ENCODE measurements around the gene PSAT1. TPM values are rescaled to one million over a fixed set of nuclear protein-coding genes. Genes with fewer than 3 reads are reported as not detected.

Gene PSAT1
- total RNA-seq, 1 experiment from 2014 or later, result 71.8 TPM

- no peak for DNase-seq (ENCODE audit: low read depth, low spot score)
- H3K4me3 ChIP-seq (ENCODE audit: low read depth in 2 of 2, low read length in 2 of 2), result no peak overlapping the region
- H3K4me1 ChIP-seq (ENCODE audit: control insufficient read depth, insufficient read depth, low read length), result no peaks in the 10 kb centered on the region
- no peak for ATAC-seq
- no peaks in the 10 kb centered on the region for H3K9me3 ChIP-seq (ENCODE audit: control insufficient read depth, insufficient read depth, low read depth, low read length)
- POLR2A ChIA-PET, result no interaction called here
- no peak overlapping the region for H3K27ac ChIP-seq (ENCODE audit: low read length)
- no TSS peak for BruUV-seq (replicated peaks)
- H3K27me3 ChIP-seq (ENCODE audit: control insufficient read depth, insufficient read depth, low read length), result no peaks in the 10 kb centered on the region
- in situ Hi-C loops (cut with HindIII; ENCODE audit: low pct_unique_long_range_greater_than_20kb, low sequenced_read_pairs) (no loop called here), intact Hi-C loops (cut with micrococcal nuclease; ENCODE audit: unreplicated experiment) (no loop called here)
- peaks cover 6% of the 10 kb centered on the region for H3K36me3 ChIP-seq (ENCODE audit: control insufficient read depth, insufficient read depth, low read length)
- no peak for TF ChIP-seq TCF7L2 (IDR thresholded peaks at IDR 0.05; ENCODE audit: low read depth, low read length)
- TF ChIP-seq SIN3A (IDR thresholded peaks at IDR 0.05; ENCODE audit: borderline replicate concordance, insufficient read depth, low read depth, low read length), result no peak
- CTCF ChIA-PET, result no interaction called here
These were observed 22.5 kb downstream of the PSAT1 start for GRCh38 chr9:78319197-78320029.

GRCh38 chr9:78320030-78320693 is 23.2 kb downstream of the PSAT1 start:
- no TSS peak for BruUV-seq (replicated peaks)
- no peaks in the 10 kb centered on the region for H3K4me1 ChIP-seq (ENCODE audit: control insufficient read depth, insufficient read depth, low read length)
- no peak overlapping the region for H3K27ac ChIP-seq (ENCODE audit: low read length)
- peaks cover 6% of the 10 kb centered on the region for H3K36me3 ChIP-seq (ENCODE audit: control insufficient read depth, insufficient read depth, low read length)
- no peaks in the 10 kb centered on the region for H3K27me3 ChIP-seq (ENCODE audit: control insufficient read depth, insufficient read depth, low read length)
- intact Hi-C loops (cut with micrococcal nuclease; ENCODE audit: unreplicated experiment), result no loop called here
- no peak overlapping the region for H3K4me3 ChIP-seq (ENCODE audit: low read depth in 2 of 2, low read length in 2 of 2)
- ChIA-PET POLR2A (no interaction called here), CTCF (no interaction called here)
- in situ Hi-C loops (cut with HindIII; ENCODE audit: low pct_unique_long_range_greater_than_20kb, low sequenced_read_pairs), result no loop called here
- TF ChIP-seq POLR2AphosphoS5 (IDR thresholded peaks at IDR 0.05; ENCODE audit: low read depth, low read length) (no peak), SIN3A (IDR thresholded peaks at IDR 0.05; ENCODE audit: borderline replicate concordance, insufficient read depth, low read depth, low read length) (no peak)
- no peak for DNase-seq (ENCODE audit: low read depth, low spot score)
- ATAC-seq, result no peak
- no peaks in the 10 kb centered on the region for H3K9me3 ChIP-seq (ENCODE audit: control insufficient read depth, insufficient read depth, low read depth, low read length)

GRCh38 chr9:78320875-78321496 is 24.1 kb downstream of the PSAT1 start:
- ATAC-seq (no peak), DNase-seq (ENCODE audit: low read depth, low spot score) (no peak)
- ChIA-PET CTCF (no interaction called here), POLR2A (no interaction called here)
- peaks cover 6% of the 10 kb centered on the region for H3K36me3 ChIP-seq (ENCODE audit: control insufficient read depth, insufficient read depth, low read length)
- BruUV-seq (replicated peaks), result no TSS peak
- in situ Hi-C loops (cut with HindIII; ENCODE audit: low pct_unique_long_range_greater_than_20kb, low sequenced_read_pairs), result no loop called here
- H3K27ac ChIP-seq (ENCODE audit: low read length), result no peak overlapping the region
- no peaks in the 10 kb centered on the region for H3K4me1 ChIP-seq (ENCODE audit: control insufficient read depth, insufficient read depth, low read length)
- H3K27me3 ChIP-seq (ENCODE audit: control insufficient read depth, insufficient read depth, low read length), result no peaks in the 10 kb centered on the region
- TF ChIP-seq CTCF (IDR thresholded peaks at IDR 0.05) (no peak), TCF7L2 (IDR thresholded peaks at IDR 0.05; ENCODE audit: low read depth, low read length) (no peak), REST (IDR thresholded peaks at IDR 0.05; ENCODE audit: insufficient read depth in 1 of 2, low read depth in 2 of 2, low read length in 1 of 2) (no peak), SIN3A (IDR thresholded peaks at IDR 0.05; ENCODE audit: borderline replicate concordance, insufficient read depth, low read depth, low read length) (no peak), POLR2AphosphoS5 (IDR thresholded peaks at IDR 0.05; ENCODE audit: low read depth, low read length) (no peak)
- H3K9me3 ChIP-seq (ENCODE audit: control insufficient read depth, insufficient read depth, low read depth, low read length), result no peaks in the 10 kb centered on the region
- intact Hi-C loops (cut with micrococcal nuclease; ENCODE audit: unreplicated experiment), result no loop called here
- H3K4me3 ChIP-seq (ENCODE audit: low read depth in 2 of 2, low read length in 2 of 2), result no peak overlapping the region
